ENCODE data around the gene AP3D1.
A peak's percentile ranks its signal among the peaks of the same experiment; 100 is the strongest.

Gene AP3D1

GRCh38 chr19:2050991-2051772, 100.2 kb downstream of the AP3D1 start, which contains the start of gene MKNK2:
Gene MKNK2 (minus strand): TSS chr19:2051244. CDS start chr19:2050851, 393 bp downstream.
- peak; percentile 86 for DNase-seq (ENCODE audit: extremely low read depth in 1 of 2, low read depth in 1 of 2)

All from stimulated activated CD8-positive, alpha-beta memory T cell treated with anti-CD3 and anti-CD28 coated beads, Interleukin-7, amount 100 ng/mL, for 48 hours (primary cell).